ENCODE results near the gene TTC34.

DNA sequence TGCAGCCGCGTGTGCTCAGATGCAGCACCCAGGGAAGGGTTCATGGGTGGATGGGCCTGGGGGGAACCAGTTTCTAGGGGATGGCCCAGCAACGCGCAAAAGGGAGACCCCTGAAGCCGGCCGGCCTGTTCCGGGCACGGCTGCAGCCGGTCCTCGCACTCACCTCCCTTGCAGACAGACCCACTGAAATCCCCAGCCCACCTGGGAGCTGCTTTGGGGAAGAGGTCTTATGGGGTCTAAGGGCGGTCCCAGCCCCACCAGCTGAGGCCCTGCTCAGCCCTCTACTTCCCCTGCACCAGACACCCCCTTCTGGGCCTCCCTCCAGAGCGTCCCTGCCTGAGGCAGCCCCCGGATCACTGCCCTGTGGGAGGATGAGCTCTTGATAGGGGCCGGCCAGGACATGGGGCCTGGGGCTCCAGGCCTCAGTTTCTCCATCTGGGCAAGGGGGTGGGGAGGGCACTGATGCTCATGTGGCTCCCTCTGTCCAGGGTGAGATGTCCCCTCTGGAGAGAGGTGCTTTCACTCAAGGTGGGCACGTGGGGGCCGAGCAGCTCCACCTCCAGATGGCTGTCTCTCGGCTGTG lies 20.0 kb upstream of the TTC34 start:
- TF ChIP-seq EZH2 (IDR thresholded peaks at IDR 0.05) (no peak), CTCF (IDR thresholded peaks at IDR 0.05) (no peak), EZH2phosphoT487 (IDR thresholded peaks at IDR 0.05) (no peak)

Measured in neural progenitor cell (in vitro differentiated cells).